Stomach smooth muscle (tissue), 2 donors: ENCODE results near the gene GDF3.
"Not testable (repeated sequence)": the region's sequence is repeated elsewhere in the genome, so short reads cannot be mapped to it uniquely, and the experiment has no call there.

Experiments
- H3K27ac ChIP-seq: one replicate; pipeline ENCODE4 v1.7.0; 2013; ENCODE audit warnings: mild to moderate bottlenecking, low read length, inconsistent platforms
- H3K27me3 ChIP-seq, 2 donors: one replicate each; pipeline ENCODE4 v1.7.0; 2013; ENCODE audit warnings: low read length in 2 of 2; ENCODE audit not compliant: insufficient read depth in 2 of 2, control insufficient read depth in 1 of 2
- H3K36me3 ChIP-seq, 2 donors: one replicate each; pipeline ENCODE4 v1.7.0; 2013; ENCODE audit warnings: low read length in 2 of 2; ENCODE audit not compliant: control insufficient read depth in 2 of 2, insufficient read depth in 2 of 2
- H3K4me1 ChIP-seq: one replicate; pipeline ENCODE4 v1.7.0; 2013; ENCODE audit warnings: low read length; ENCODE audit not compliant: control insufficient read depth, insufficient read depth
- H3K4me3 ChIP-seq, 2 donors: one replicate each; pipeline ENCODE4 v1.7.0; 2013; ENCODE audit warnings: low read length in 2 of 2
- H3K9ac ChIP-seq, 2 donors: one replicate each; pipeline ENCODE4 v1.7.0; 2013; ENCODE audit warnings: low read length in 2 of 2, mild to moderate bottlenecking in 1 of 2
- H3K9me3 ChIP-seq, 2 donors: one replicate each; pipeline ENCODE4 v1.7.0; 2013; ENCODE audit warnings: low read length in 2 of 2; ENCODE audit not compliant: control insufficient read depth in 2 of 2
- donor health status: healthy.
- donor health status: Pancreatic carcinoma.

Gene GDF3

DNA sequence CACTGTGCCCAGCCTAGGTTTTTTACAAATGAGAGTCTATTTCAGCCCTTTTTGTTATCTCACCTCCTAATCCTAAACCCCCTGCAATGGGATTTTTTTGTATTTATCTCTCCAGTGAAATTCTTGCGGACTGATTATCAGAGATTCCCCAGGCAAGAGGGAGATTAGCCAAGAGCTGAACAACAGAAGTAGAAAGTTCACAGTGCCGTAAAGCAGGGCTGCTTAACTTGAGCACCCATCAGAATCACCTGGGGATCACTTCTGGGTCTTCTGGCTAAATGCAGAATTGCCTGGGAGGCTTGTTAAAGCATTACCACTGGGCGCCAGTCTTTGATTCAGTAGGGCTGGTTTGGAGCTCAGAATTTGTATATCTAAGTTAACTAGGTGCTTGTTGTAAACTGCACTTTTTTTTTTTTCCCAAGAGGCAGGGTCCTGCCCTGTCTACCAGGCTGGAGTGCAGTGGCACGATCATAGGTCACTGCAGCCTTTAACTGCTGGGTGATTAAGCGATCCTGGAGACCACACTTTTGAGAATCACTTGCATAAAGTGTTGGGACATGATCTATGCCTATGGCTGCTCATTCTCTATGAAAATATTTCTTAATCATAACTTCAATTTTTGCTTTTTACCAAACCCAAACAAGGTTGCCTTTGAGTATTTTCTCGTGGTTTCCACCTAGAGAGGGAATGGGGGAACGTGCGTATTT, 14.5 kb upstream of the GDF3 start:
- no peaks in the 10 kb centered on the region for H3K36me3 ChIP-seq
- H3K27me3 ChIP-seq = no peaks in the 10 kb centered on the region
- H3K9me3 ChIP-seq = peaks cover 0 to 3% of the 10 kb centered on the region in 2 donors
- no peak overlapping the region for H3K4me3 ChIP-seq
- H3K4me1 ChIP-seq = no peaks in the 10 kb centered on the region
- H3K27ac ChIP-seq = no peak overlapping the region
- no peak overlapping the region for H3K9ac ChIP-seq

DNA sequence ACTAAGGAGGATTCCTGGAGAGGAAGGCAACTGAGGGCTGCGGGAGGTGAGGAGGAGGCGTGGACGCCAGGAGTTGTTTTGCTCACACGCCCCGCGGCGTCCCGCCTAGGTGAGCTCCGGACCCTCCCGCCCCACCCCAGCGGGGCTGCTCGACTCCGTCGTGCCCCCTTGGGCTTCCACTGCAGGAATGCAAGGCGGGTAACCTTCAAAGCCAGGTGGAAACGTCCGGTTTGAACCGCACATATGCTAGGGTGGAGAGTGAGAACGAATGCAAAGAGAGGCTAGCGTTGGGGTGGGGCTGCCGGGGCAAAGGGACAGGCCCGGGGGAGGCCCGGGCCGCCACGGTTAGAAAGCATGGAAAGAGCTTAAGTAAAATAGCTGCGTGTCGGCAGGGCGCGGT, 10.3 kb upstream of the GDF3 start:
- Histone ChIP-seq H3K4me3 (no peak overlapping the region), H3K27me3 (no peaks in the 10 kb centered on the region), H3K9ac (no peak overlapping the region)

DNA sequence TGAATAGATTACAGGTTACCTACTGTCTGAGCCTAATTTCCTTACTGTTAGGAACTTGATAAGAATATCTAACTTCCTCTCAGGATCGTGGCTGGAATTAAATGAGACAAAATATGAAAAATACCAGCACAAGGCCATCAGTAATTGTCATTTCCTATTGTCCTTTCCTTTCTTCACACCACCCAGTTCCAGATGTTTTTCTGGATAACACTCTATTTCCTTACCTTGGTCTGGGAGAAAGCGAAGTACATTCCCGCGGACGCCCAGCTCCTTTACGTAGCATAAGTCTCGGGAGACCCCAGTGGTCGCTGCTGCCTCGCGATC, 376 bp downstream of the GDF3 start:
- Histone ChIP-seq H3K4me1 (no peaks in the 10 kb centered on the region), H3K9me3 (no peaks in the 10 kb centered on the region), H3K4me3 (no peak overlapping the region), H3K27ac (no peak overlapping the region), H3K36me3 (no peaks in the 10 kb centered on the region), H3K27me3 (peaks cover 0 to 2% of the 10 kb centered on the region in 2 donors), H3K9ac (no peak overlapping the region)

More for the DNA sequence above, 10.3 kb upstream of the GDF3 start:
- no peaks in the 10 kb centered on the region for H3K4me1 ChIP-seq
- H3K36me3 ChIP-seq = no peaks in the 10 kb centered on the region
- H3K9me3 ChIP-seq = no peaks in the 10 kb centered on the region
- no peak overlapping the region for H3K27ac ChIP-seq

DNA sequence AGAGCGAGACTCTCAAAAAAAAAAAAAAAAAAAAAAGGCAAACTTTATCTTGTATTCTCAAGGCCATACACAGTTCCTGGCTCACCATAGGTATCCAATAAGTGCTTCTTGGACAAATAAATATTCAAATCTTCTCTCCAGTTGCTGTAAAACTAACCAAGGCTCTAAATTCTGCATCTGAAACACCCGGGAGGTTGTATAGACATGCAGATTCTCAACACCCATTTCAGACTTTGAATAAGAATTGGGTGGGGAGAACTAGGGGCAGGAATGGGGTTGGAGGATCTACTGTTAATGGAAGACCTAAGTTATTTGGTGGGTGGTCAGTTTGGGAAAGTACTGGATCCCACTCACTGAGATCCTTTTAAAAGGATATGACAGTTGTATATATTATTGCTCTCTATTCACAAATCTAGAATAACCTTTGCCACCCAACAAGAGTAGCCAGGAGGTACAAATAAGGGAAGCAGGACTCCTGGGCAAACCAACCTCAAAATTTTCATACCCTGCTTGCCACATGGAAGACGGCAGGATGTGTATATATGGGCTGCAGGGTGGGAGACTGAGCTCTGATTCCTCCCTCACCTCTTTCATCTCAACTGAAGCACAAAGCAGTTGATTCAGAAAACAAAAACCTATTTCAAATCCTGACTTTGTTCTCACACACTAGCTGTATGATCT, 879 bp downstream of the GDF3 start:
- H3K27ac ChIP-seq = no peak overlapping the region
- no peaks in the 10 kb centered on the region for H3K9me3 ChIP-seq
- H3K4me3 ChIP-seq = no peak overlapping the region
- no peaks in the 10 kb centered on the region for H3K36me3 ChIP-seq
- no peak overlapping the region for H3K9ac ChIP-seq
- H3K4me1 ChIP-seq = no peaks in the 10 kb centered on the region
- peaks cover 0 to 2% of the 10 kb centered on the region in 2 donors for H3K27me3 ChIP-seq

DNA sequence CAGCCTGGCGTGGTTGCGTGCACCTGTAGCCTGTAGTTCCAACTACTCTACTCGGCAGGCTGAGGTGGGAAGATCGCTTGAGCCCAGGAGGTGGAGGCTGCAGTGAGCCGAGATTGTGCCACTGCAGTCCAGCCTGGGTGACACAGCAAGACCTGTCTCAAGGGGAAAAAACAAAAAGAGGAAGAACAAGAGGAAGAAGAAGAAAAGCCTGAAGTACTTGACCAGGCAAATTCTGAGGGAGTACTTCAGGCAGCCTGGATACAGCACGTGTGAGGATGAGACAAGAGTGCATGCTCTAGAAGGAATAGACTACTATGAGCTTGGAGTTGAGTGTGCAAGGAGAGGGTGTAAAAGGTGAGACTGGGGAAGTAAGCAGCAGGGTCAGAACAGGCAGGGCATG, 1.8 kb downstream of the GDF3 start:
- Histone ChIP-seq H3K9ac (no peak overlapping the region), H3K4me1 (no peaks in the 10 kb centered on the region), H3K27me3 (peaks cover 0 to 2% of the 10 kb centered on the region in 2 donors), H3K4me3 (no peak overlapping the region), H3K9me3 (no peaks in the 10 kb centered on the region), H3K36me3 (no peaks in the 10 kb centered on the region), H3K27ac (no peak overlapping the region)

DNA sequence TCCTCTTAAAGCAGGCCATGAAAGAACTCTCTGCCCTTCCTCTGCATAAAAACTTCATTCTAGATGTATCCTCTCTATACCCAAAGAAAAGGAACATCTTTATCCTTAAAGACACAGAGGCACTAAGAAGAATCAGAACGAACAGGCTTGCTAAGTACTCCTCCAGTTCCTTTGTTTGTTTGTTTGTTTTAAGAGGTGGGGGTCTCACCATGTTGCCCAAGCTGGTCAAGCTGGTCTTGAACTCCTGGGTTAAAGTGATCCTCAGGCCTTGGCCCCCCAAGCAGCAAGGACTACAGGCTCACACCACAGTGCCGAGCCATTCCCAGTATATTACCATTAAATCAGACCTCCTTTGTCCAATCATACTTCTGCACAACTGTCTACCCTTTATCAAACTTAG, 14.0 kb downstream of the GDF3 start:
- H3K4me3 ChIP-seq = no peak overlapping the region

DNA sequence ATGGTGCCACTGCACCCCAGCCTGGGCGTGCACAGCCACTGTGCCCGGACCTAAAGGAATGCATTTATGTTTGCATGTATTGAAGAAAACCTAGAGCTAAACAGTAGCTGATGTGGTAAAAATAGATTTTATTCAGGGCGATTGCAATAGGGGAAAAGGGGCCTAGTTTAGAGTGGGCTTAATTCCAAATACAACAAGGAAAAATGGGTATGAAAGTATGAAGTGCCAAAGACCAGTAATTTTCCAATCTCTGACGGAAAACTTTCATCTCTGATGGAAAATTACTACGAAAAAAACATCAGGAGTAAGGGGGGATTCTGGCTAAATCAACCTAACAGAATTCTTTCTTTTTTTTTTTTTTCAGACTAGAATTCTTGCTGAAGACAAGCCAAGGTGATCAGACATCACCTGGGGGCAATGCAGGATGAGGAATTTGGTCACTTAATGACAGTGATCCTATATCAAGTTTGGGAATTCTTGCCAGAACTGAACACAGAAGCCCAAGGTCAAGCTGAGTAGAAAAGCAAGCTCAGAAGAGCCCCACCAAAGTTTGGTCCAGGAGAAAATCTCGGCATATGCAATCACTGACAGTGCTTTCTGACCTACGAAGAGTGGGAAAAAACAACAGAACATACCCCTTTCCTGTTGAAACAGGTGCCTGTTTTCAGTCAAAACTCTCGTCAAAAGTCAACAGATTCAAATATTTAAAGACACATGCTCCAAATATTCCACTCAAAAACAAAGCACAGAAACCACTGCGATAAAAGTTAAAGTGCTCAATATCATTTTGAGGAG, 16.1 kb downstream of the GDF3 start:
- no peaks in the 10 kb centered on the region for H3K36me3 ChIP-seq
- H3K27me3 ChIP-seq = no peaks in the 10 kb centered on the region
- no peak overlapping the region for H3K9ac ChIP-seq
- H3K27ac ChIP-seq = no peak overlapping the region
- H3K4me1 ChIP-seq = no peaks in the 10 kb centered on the region
- no peak overlapping the region for H3K4me3 ChIP-seq
- H3K9me3 ChIP-seq = no peaks in the 10 kb centered on the region

More for the DNA sequence above, 14.0 kb downstream of the GDF3 start:
- Histone ChIP-seq H3K27me3 (no peaks in the 10 kb centered on the region), H3K9me3 (no peaks in the 10 kb centered on the region), H3K4me1 (no peaks in the 10 kb centered on the region), H3K27ac (no peak overlapping the region), H3K36me3 (no peaks in the 10 kb centered on the region), H3K9ac (no peak overlapping the region)

DNA sequence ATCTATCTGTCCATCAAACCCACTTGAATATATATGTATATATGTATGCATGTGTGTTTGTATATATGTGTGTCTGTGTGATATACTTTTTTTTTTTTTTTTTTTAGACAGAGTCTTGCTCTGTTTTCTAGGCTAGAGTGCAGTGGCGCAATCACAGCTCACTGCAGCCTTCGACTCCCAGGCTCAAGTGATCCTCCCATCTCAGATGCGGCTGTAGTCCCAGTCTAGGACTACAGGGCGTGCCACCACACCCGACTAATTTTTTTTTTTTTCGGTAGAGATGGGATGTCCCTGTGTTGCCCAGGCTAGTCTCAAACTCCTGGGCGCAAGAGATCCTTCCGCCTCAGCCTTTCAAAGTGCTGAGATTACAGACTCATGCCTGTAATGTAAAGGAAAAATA, 16.8 kb downstream of the GDF3 start:
- H3K27me3 ChIP-seq = no peaks in the 10 kb centered on the region
- H3K4me3 ChIP-seq = no peak overlapping the region
- no peaks in the 10 kb centered on the region for H3K4me1 ChIP-seq
- no peaks in the 10 kb centered on the region for H3K36me3 ChIP-seq
- H3K9me3 ChIP-seq = no peaks in the 10 kb centered on the region
- H3K27ac ChIP-seq = no peak overlapping the region
- H3K9ac ChIP-seq = no peak overlapping the region

DNA sequence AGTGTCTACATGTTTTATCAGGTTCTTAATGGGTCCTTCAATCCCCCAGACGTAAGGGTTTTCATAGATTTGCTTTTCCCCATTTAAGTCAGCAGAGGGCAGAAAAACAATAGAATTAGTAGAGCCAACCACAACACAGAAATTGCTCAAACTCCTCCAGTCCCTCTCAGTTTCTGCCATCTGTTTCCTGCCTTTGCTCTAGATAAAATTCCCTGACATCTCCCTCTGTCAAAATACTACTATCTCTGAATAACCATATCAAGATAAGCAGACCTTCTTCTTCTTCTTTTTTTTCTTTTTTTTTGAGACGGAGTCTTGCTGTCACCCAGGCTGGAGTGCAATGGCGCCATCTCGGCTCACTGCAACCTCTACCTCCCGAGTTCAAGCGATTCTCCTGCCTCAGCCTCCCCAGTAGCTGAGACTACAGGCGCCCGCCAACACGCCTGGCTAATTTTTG, 18.1 kb downstream of the GDF3 start:
- not testable (repeated sequence) for H3K9me3 ChIP-seq, H3K9ac ChIP-seq, H3K4me1 ChIP-seq, H3K27ac ChIP-seq, H3K27me3 ChIP-seq, H3K4me3 ChIP-seq, H3K36me3 ChIP-seq

DNA sequence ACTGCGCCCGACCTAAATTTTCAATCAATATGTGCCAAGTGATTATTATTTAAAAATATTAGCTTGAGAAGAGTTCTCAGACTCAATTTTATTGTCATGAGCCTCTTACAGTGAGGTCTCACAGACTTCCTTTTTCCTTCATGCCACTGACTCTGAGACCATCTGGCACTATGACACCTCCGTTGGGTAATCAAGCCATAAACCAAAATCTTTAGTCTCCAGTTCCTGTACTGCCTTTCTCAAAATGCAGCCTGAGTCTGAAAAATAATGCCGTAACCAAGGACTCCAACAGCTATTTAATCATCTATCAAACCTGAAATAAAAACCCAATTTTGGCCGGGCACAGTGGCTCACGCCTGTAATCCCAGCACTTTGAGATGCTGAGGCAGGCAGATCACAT, 20.1 kb downstream of the GDF3 start:
- H3K4me3 ChIP-seq, H3K9ac ChIP-seq, H3K9me3 ChIP-seq, H3K27me3 ChIP-seq, H3K36me3 ChIP-seq, H3K27ac ChIP-seq, H3K4me1 ChIP-seq: not testable (repeated sequence)

DNA sequence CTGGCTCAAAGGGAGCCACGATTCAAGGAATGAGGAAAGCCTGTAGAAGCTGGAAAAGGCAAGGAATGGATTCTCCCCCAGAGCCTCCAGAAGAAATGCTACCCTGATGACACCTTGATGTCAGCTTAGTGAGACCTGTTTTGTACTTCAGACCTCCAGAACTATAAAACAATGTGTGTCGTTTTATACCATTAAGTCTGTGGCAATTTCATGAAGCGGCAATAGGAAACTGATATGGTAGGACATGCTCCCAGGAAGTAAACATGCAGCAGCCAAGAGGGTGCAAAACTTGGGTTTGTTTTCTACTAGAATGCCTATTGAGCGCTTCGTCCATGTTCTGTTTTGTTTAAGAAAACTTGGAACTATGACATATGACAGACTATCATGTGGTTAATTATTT, 27.4 kb downstream of the GDF3 start:
- no peaks in the 10 kb centered on the region for H3K4me1 ChIP-seq
- H3K9ac ChIP-seq = no peak overlapping the region
- H3K9me3 ChIP-seq = no peaks in the 10 kb centered on the region
- H3K27ac ChIP-seq = no peak overlapping the region
- no peaks in the 10 kb centered on the region for H3K36me3 ChIP-seq
- H3K27me3 ChIP-seq = no peaks in the 10 kb centered on the region
- no peak overlapping the region for H3K4me3 ChIP-seq
